NB4 (cell line): ENCODE results near the gene CCDC38.
A peak's percentile ranks its signal among the peaks of the same experiment; 100 is the strongest.
"Not testable (repeated sequence)": the region's sequence is repeated elsewhere in the genome, so short reads cannot be mapped to it uniquely, and the experiment has no call there.

ENCODE experiments used
- DNase-seq: peaks from one replicate; pipeline ENCODE4 v3.0.0; 2010; ENCODE audit warnings: low read depth
- H3K4me3 ChIP-seq: one replicate; pipeline ENCODE4 v1.5.1; 2011; ENCODE audit warnings: mild to moderate bottlenecking, low read depth, low read length, moderate library complexity
- MAX ChIP-seq: IDR thresholded peaks from 2 replicates; pipeline ENCODE4 v1.6.1; 2011; ENCODE audit warnings: low read depth, low read length
- MYC ChIP-seq: IDR thresholded peaks from 2 replicates; pipeline ENCODE4 v1.6.1; 2011; ENCODE audit warnings: low read depth, low read length
- POLR2A ChIP-seq: IDR thresholded peaks from 2 replicates; pipeline ENCODE4 v1.6.1; 2011; ENCODE audit warnings: mild to moderate bottlenecking; ENCODE audit not compliant: insufficient read length; ENCODE audit errors: extremely low read depth
- TF ChIP-seq, protein P1 (sequence below): IDR thresholded peaks from one replicate; pipeline ENCODE4 v1.5.1; 2012; ENCODE audit warnings: low read depth, low read length

The CCDC38 gene

DNA sequence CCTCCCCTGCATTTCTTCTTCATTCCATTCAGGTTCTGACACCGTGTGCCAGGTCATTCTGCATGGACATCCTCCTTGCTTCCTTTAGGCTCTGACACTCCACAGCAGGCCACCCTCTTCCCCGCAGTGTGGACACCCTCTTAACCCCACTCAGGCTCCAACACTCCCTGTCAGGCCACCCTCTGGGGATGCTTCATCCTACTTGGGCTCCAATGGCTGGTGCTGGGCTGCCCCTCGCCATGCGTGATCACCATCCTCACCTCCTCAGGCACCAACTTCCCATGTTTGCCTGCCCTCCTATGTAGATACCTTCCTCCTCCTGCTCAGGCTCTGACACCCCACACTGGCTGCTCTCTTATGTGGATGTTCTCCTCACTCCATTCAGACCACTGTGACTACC, 90.3 kb downstream of the CCDC38 start:
- TF ChIP-seq, protein P1, sequence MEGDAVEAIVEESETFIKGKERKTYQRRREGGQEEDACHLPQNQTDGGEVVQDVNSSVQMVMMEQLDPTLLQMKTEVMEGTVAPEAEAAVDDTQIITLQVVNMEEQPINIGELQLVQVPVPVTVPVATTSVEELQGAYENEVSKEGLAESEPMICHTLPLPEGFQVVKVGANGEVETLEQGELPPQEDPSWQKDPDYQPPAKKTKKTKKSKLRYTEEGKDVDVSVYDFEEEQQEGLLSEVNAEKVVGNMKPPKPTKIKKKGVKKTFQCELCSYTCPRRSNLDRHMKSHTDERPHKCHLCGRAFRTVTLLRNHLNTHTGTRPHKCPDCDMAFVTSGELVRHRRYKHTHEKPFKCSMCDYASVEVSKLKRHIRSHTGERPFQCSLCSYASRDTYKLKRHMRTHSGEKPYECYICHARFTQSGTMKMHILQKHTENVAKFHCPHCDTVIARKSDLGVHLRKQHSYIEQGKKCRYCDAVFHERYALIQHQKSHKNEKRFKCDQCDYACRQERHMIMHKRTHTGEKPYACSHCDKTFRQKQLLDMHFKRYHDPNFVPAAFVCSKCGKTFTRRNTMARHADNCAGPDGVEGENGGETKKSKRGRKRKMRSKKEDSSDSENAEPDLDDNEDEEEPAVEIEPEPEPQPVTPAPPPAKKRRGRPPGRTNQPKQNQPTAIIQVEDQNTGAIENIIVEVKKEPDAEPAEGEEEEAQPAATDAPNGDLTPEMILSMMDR, result no peak
- TF ChIP-seq MYC (no peak), POLR2A (no peak), MAX (no peak)
- no peak overlapping the region for H3K4me3 ChIP-seq
- DNase-seq, result no peak

DNA sequence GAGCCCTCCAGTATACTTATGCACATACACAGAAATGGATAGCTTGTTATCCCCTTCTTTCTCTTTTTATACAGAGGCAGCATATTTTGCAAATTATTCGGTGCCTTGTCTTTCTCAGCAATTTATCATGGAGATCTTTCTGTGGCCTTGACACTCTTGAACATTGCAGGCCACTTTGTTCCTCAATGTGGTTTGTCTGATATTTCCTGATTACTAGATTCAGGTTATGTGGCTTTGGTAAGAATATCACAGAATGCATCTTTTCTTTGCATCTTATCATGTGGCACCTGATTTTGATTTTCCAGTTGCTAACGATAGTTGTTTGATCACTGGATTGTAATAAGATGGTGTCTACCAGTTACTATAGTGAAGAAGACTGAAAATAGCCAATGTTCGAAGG, 90.8 kb downstream of the CCDC38 start:
- no peak for TF ChIP-seq MAX
- TF ChIP-seq POLR2A, result no peak
- TF ChIP-seq, protein P1, result no peak
- no peak for DNase-seq
- no peak overlapping the region for H3K4me3 ChIP-seq

GRCh38 chr12:95848575-95849388, 93.6 kb downstream of the CCDC38 start:
- peak; percentile 50 for DNase-seq
- TF ChIP-seq, protein P1, result peak; percentile 20
- TF ChIP-seq MAX (no peak), POLR2A (no peak)
- H3K4me3 ChIP-seq, result no peak overlapping the region

- not testable (repeated sequence) for H3K4me3 ChIP-seq, DNase-seq
Measured at GRCh38 chr12:95842426-95842825, 100.0 kb downstream of the CCDC38 start.

DNA sequence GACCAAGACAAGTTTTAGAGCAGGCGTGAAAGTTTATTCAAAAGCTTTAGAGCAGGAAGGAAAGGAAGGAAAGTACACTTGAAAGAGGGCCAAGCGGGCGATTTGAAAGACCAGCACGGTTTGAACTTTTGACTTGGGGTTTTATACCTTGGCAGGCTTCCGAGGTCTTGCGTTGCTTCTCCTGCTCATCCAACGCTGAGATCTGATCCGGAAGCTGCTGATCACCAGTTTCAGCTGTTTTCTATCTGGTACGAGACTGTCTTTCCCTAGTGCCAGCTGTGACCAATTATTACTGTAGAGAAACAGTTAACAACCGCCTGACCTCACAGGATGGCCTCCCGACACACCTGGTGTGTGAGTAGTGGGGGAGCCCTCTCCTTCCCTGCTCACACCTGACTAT, 104.3 kb downstream of the CCDC38 start:
- H3K4me3 ChIP-seq, result no peak overlapping the region
- TF ChIP-seq POLR2A, result no peak
- TF ChIP-seq, protein P1, result no peak
- no peak for TF ChIP-seq MYC
- no peak for TF ChIP-seq MAX
- DNase-seq, result no peak

- no peak overlapping the region for H3K4me3 ChIP-seq
- TF ChIP-seq, protein P1, result no peak
- no peak for TF ChIP-seq MAX
- TF ChIP-seq MYC, result no peak
- no peak for TF ChIP-seq POLR2A
Measured at GRCh38 chr12:95837240-95838038, 105.0 kb downstream of the CCDC38 start.

More at GRCh38 chr12:95837240-95838038, 105.0 kb downstream of the CCDC38 start:
- DNase-seq, result no peak
